GM21360 (cell line): ENCODE results near the gene MAPK4.

ENCODE experiments used
- ATAC-seq: cut with Tn5 transposase; IDR thresholded peaks from one replicate; pipeline ENCODE4 v1.9.1; 2021; ENCODE audit warnings: mild to moderate bottlenecking, moderate library complexity; ENCODE audit not compliant: unreplicated experiment

Gene MAPK4

GRCh38 chr18:50622865-50623393 lies 63.0 kb downstream of the MAPK4 start:
- no peak for ATAC-seq

GRCh38 chr18:50623694-50624352 lies 63.9 kb downstream of the MAPK4 start:
- ATAC-seq: no peak

- no peak for ATAC-seq
Measured at GRCh38 chr18:50624981-50625380, 65.1 kb downstream of the MAPK4 start.

- no peak for ATAC-seq
Measured at GRCh38 chr18:50626317-50626716, 66.4 kb downstream of the MAPK4 start.

GRCh38 chr18:50627594-50628532 lies 68.0 kb downstream of the MAPK4 start:
- no peak for ATAC-seq

GRCh38 chr18:50628533-50628905 lies 68.6 kb downstream of the MAPK4 start:
- ATAC-seq: no peak

- ATAC-seq: no peak
Measured at GRCh38 chr18:50629148-50629631, 69.3 kb downstream of the MAPK4 start.

- no peak for ATAC-seq
Measured at GRCh38 chr18:50630895-50631294, 71.0 kb downstream of the MAPK4 start.

GRCh38 chr18:50632895-50633515 lies 73.1 kb downstream of the MAPK4 start:
- no peak for ATAC-seq

- no peak for ATAC-seq
Measured at GRCh38 chr18:50633992-50634391, 74.1 kb downstream of the MAPK4 start.

GRCh38 chr18:50636366-50637057 lies 76.6 kb downstream of the MAPK4 start:
- ATAC-seq: no peak

- no peak for ATAC-seq
Measured at GRCh38 chr18:50638016-50638883, 78.4 kb downstream of the MAPK4 start.

- no peak for ATAC-seq
Measured at GRCh38 chr18:50638884-50639420, 79.1 kb downstream of the MAPK4 start.

- ATAC-seq: no peak
Measured at GRCh38 chr18:50639711-50640110, 79.8 kb downstream of the MAPK4 start.

GRCh38 chr18:50642439-50642838 lies 82.6 kb downstream of the MAPK4 start:
- ATAC-seq: no peak

GRCh38 chr18:50644146-50644545 lies 84.3 kb downstream of the MAPK4 start:
- no peak for ATAC-seq

- ATAC-seq: no peak
Measured at GRCh38 chr18:50644807-50645206, 84.9 kb downstream of the MAPK4 start.

GRCh38 chr18:50647237-50647636 lies 87.3 kb downstream of the MAPK4 start:
- ATAC-seq: no peak

- no peak for ATAC-seq
Measured at GRCh38 chr18:50647792-50648191, 87.9 kb downstream of the MAPK4 start.

- no peak for ATAC-seq
Measured at GRCh38 chr18:50649821-50650220, 89.9 kb downstream of the MAPK4 start.
